Stimulated activated CD4-positive, alpha-beta T cell treated with anti-CD3 and anti-CD28 coated beads, Interleukin-2, amount 100 ng/mL, for 4 hours (primary cell): ENCODE data around the gene RGL2.

Experiments used
- DNase-seq: peaks from one replicate; pipeline ENCODE4 v3.0.0-alpha.2; 2020; ENCODE audit warnings: low read depth

The RGL2 gene

DNA sequence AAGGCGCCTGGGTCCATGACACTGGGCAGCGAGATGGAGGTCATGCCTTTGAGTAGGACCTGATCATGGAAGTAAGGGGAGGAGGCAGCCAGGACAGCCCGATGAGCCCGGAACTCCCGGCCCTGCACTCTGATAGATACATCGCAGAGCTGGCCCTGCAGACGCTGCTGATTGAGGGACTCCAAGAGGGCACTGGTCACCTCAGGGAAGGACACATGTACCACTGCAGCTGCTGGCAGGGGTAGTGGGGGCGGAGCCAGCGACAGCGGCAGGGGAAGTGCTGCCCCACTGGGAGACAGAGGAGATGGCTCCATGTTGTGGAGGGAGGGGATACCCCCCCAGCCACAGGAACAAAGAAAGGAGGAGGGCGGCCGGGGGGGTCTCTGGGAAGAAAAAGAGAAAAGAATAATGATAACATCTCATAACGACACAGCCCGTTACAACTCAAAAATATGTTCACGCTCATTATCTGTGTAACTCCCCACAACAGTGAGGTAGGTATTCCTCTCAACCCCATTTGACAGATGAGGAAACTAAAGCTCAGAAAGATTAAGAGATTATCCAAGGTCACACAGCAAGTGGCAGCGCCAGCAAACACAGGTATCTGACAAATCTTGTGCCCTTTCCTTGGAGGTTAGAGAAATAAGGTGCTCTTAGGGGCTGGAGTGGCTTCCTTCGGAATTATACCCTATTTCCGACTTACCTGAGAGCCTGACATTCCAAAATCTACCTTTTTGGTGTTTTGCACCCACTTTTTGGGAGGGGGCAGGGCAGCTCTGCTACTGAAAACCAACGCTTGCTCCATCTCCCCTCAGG, 18.1 kb upstream of the RGL2 start:
- DNase-seq = no peak

DNA sequence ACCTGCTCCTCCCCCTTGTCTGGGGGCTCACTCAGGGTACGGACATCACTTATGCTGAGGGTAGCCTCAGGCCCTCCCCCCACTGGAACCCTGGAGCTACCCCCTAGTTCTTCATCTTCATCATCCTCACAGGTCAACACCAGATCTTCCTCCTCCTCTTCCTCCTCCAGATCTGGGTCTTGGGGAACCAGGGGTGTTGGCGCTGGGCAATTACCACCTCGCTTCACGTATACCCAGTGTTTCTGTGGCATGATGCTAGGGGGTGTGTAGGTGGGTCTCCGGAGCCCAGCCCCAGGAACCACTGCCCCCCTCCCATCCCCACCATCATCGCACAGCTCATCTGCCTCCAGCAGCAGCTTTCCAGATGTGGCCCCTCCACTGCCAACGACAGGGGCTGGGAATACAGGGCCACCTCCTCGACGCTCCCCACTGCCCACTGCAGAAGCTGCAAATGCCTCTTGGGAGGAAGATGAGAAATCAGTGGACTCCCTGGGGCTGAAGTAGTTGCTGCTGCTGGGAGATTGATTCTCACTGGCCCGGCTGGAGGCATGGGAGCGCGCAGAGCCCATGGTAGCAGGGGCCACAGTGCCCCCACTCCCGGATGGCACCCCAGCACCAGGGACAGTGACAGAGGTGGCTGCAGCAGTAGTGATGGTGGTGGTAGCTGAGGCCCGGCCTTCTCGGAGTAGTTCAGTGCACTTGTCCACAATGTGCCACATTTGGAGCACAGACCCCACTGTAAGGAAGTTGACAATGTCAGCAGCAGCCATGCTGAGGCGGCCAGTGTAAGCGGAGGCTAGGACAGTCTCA, 17.3 kb upstream of the RGL2 start:
- DNase-seq = no peak

DNA sequence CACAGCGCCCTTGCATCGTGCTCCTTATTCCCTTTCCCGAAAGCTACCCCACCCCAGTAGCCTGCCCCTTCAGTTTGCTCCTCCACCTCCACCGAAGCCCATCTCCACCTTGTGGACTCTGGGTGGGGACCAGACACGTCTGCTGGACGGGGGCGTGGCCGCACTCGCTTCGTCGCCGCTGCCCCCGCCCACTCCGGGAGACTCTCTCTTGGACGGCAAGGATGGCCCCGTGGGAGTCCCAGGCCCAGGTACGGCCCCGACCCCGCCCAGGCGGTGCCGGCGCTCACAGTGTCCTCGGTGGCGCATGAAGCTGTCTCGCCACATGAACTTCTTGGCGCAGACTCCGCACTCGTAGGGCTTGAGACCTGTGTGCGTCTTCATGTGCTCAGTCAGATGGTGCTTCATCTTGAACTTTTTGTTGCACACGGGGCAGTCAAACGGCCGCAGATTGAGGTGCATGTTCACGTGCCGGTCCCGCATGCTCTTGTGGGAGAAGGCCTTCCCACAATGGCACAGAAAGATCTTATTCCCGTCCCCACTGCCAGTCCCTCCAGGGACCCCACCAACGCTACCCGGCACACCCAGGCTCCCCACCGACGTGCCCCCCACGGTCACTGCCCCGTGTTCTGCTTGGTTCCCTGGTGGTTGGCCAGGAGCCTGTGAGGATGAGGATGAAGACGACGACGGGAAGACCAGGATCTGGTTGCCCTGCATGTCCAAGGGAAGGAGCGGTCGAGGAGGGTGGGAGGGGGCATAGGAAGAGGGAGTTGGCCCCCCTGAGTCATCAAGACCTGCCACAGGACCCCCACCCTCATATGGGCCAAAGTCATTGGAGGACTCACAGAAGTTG, 16.4 kb upstream of the RGL2 start:
- no peak for DNase-seq

DNA sequence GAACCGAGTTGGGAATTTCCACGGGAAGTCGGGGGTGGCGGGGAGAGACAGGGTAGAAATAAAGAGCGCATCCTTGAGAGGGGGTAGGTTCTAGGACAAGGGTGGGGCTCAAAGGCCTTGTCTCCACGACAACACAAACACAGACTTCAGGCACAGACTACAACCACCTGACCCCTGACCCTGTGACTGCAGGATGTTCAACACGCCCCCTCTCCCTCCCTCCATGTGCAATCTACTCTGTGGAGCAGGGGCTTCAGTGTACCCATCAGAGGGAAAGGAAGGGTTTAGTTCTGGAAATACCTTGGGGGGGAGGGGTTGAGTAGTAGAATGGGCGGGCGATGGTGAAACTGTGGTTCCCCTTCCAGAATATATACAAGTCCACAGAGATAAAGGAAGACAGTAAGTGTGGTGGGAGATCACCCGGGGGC, 15.8 kb upstream of the RGL2 start:
- DNase-seq = peak; percentile 67

DNA sequence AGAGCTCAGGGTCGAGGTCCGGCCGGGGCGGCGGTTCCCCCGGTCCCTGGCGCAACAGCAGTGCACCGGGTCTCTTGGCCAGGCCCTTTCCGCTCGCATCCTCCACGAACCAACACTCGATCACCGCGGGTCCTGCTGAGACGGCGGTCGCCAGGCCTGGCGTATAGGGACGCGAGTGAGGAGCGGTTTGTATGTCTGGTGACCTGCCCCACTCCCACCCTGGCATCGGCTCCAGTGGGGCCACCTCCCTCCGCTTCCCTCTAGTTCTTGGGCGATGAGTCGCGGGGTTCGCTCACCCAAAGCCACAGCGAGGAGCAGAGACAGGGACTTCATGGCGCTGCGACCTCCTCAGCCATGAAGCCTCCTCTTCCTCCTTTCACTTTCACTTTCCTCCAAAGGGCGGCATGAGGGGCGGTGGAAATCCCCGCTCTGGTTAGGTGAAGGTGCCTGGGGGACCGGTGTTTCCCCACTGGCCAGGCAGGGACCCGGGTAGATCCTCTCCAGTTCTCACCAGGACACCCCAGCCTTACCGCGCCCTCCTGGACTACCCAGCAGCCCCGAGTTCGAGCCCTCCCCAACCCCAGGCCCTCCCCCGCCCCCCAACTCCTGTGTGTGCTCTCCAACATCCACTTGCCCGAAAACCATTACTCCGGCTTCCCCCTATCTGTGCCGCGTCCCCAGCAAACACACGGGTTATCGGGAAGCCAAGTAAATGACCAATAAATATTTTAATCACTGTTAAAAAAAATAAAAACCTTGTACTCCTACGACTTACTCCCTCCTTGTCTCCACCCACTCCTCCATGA, 15.2 kb upstream of the RGL2 start, which contains the start of gene TAPBP:
Gene TAPBP, minus strand, starts transcription at position 370 of the 806 bp plus-strand sequence. Its CDS starts 37 bp downstream, at position 333.
- DNase-seq = peak; percentile 82

DNA sequence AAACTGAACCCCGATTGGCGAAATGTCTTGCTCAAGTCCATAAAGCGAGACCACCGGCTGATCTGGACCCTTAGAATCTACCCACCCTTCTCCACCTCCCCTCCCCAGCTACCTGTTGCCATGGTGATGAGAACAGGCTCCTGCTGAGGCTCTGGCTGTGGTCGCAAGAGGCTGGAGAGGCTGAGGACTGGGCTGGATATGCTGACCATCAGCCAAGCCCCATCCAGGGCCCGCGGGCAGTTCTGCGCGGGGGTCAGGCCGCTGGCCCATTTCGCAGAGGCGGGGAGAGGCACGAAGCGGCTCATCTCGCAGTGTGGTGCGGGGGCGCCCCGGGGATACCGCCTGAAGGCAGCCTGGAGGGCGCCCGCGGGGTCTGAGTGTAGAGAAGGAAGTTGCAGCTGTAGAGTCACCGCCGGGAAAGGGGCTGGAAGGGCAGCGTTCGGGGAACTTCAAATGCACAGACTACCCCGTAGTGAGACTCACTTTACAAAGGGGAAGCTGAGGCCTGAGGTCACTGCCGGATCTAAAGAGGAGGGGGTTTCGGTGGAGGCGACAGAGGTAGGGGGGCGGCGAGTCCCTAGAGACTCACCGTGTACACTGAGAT, 14.5 kb upstream of the RGL2 start:
- DNase-seq = peak; percentile 42

DNA sequence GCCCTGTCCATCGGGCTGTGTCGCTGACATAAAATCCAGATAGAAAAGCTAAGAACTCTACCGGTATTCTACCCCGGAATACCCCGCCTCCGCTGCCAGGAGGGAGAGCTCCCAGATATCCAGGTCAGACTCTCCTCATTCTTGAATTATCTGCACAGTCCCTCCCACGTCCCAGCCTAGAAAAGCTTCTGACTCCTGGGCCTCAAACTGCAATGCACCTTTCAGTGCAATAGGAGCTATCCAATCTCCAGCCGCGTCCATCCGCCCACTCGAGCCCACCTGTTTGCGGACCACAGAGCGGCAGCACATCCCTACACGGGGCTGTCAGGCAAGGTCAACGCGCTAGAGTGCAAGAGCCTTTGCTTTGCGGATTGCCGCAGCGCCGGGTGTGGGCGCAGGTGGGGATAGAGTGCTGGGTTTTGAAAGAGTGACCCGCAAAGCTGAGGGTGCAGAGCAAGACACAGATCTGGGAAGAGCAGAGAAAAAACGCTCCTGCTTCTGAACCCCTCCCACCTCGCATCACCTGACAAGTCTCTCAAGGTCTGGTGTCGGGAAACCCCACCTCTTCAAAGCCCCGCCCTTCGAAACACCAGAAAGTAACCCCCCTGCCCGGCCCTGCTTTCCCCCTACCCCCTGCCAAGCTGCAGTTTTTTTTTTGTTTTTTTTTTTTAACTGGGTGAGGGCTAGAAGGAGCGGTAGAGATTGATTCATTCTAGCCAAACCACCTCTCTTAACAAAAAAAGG, 13.8 kb upstream of the RGL2 start:
- DNase-seq = peak; percentile 84

DNA sequence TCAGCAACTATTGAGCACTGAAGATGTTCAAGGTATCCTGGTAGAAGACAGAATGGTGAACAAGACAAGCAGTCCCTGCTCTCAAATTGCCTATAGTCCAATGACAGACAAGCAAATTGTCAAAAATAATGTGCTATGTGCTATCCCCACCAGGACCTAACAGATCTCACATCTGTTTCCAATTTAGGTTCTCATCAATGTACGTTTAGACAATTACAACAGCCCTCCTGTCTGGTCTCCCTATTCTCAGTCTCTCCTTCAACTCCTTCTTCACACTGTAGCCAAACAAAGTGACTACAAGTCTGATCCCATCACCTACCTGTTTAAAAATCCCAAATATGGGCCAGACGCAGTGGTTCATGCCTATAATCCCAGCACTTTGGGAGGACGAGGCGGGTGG, 7.6 kb upstream of the RGL2 start:
- DNase-seq = no peak

DNA sequence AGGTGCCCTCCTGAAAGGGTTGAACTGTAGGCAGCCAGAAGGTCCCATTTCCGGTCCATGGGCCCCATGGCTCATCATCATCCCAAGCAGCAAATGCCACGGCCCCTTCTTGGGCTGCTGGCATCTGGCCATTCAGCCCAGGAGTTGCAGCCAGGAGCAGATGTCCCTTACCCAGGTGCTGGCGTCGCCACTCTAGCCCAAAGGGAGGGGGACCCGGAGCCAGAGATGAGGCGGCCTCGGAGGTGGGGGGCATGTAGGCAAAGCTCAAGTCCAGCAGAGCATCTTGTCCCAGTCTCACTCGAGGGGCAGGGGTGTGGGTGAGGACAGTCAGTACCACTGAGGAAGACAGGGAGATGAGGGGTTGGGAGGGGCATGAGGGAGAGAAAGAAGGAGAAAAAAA, 6.3 kb upstream of the RGL2 start:
- no peak for DNase-seq

DNA sequence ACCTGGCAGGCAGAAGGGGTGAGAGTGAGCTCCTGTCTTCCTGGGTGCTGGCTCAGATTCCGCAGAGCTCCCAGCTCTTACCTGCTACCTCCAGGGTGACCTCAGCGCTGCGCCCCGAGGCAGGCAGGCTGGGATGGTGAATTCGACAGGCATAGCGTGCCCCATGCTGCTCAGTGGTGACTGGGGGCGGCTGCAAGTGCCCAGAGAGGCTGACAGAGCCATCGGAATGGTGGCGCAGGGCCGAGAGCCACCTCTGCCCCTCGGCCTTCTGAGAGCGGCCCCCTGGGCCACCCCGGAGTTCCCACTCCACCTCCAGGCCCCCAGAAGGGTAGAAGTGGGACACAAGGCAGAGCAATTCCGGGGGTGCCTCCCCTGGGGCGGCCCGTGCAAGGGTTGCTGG, 5.5 kb upstream of the RGL2 start:
- no peak for DNase-seq

DNA sequence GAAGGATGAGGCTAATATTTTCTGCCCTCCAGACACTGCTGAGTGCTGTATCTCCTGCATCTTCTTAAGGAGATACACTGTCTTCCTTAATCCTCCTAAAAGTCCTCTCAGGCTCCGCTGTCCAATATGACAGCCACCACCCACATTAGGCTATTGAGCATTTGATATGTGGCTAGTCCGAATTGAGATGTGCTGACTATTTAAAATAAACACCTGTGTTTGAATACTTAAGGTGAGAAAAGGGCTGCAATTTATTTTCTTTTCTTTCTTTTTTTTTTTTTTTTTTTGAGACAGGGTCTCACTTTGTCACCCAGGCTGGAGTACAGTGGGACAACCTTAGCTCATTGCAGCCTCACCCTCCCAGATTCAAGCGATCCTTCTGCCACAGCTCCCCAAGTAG, 3.1 kb upstream of the RGL2 start:
- DNase-seq = no peak

DNA sequence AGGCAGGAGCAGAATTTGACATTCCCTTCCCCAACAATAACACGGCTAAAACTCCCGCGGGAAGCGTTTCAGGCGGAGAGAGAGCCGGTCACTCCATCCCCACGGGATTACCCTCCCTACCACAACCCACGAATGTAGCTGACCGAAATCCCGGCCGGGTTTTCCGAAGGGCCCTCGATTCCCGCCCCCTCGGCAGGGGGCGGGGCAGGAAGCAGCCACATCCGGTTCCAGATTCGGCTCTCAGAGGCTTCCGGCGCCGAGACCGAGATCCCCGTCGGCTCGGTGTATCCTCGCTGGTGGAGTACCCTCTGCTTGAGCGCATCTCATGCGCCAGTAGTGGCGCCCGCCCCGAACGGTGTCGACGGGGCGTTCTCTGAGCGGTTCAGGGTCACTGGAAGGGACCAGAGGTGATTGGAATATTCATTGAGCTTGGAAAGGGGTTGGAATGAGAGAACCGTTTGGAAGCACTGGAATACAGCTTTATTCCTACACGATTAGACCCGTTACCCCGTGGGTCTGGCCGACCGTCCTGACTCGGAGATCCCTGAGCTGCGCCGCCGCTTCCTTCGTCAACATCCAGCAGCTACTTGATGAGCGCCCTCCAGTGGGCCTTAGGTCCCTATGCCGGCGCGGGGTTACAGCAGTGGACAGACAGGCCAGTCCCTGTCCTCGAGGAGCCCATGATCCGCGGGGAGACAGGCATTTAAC, 649 bp upstream of the RGL2 start:
- peak; percentile 86 for DNase-seq

DNA sequence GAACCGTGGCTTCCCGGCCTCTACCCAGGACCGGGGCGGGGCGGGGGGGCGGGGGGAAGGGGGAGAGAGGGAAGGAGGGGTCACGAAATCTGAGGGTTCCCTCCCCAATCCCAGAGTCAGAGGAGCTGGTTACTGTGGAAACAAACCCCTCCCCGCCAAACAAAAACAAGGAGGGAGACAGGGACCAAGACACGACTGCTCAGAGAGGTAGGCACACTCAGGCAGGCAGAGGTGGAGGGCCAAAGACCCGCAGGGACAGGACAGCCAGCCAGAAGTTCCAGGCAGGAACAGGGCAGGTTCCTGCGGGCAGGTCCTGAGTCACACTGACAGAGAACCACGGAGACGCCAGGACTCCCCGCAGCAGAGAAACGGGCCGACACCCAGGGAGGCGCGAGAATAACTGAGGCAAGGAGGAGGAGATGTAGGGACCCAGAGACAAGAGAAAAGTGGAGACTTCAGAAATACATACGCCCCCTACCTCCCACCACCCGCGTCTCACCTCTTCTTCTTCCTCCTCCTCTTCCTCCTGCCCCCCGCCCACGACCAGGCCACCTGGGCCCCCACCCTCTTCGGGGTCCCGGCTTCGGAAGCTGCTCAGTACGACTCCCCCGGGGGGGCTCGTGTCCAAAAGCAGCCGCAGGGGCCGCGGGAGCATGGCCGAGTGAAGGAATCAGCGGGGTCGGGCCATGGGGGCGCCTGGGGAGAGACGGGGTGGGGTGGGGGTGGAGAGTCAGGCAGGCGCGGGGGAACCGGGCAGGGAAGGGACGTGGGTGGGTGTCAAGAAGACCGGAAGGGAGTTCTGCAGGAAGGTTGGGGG, 578 bp downstream of the RGL2 start:
- no peak for DNase-seq

DNA sequence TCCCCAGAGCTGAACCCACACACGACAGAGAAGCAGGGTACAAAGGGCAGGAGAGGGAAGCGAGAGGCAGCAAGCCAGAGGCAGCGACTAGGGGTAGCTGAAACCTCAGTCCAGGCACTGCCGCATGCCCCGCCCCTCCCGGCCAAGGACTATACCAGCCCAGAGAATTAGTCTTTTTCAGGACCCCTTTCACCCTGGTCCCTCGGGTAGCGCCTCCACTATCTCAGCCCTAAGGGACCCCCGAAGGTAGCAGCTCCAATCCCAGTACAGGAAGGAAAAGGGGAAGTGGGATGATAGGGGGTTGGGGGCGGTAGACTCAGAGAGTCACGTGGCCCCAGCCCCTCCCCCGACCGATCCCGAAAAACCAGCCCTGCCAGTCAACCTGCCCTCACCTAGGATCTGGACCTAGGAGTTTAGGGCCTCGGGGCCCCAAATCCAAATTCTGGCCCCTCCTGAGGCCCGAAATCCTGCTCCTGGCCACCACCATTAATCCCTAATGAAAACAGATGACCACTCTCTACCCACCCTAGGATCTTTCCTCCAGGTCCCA, 1.3 kb downstream of the RGL2 start:
- no peak for DNase-seq

DNA sequence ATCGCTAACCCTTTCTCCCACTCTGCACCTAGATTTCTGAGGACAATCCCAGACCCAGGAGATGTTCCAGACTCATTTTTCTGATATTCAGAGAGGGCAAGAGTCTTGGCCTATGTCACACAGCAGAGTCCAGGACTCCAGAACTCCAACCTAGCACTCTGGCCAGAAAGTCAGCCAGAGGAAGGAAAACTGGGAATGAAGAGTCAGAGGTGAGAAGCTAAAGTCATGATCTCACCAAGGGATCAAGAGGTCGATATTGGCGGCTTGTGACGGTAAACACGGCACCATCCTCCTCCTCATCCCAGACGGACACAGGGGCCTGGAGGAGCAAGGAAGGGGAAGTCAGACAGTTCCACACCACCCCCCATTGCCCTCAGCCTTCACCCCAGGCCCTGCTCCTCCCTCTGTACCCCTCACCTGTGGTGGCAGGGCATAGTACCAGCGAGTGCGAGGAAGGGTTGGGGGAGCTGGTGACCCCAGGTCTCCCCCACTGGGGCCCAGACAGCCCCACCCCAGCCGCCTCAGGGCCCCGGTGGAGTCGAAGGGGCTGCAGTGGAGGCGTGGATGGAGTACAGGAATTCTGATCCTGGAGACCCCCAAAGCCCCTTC, 1.8 kb downstream of the RGL2 start:
- no peak for DNase-seq

DNA sequence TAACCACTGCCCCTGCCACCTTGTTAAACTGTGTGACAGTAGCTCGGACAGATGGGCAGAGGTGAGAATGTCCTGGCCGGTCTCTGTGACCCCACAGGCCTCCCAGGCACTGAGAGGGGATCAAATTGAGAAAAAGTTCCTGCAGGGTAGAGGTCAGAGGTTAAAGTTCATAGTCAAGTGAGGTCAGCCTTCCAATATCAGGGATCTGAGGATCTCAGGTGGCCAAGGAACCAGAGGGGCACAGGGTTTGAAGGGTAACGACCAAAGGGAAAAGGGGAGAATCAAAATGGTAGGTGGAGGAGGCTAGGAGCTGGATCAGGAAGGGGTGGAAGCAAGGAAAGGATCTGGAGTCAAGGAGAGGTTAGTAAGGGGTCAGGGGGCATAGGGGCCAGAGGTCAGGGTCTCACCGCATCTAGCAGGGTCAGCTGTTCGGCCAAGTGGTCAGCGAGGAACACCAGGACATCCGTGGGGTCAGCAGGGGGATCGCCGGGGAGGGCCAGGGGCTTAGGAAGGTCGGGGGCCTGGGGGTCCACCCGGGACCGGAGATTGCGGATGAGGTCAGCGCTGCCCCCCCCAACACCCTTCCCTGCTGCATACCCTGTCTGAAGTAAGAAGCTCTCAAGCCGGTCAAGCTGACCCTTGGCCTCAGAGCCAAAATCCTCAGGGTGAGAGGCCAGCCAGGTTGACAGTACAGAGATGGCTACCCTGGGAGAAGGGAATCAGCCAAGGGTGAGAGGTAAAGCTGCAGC, 2.9 kb downstream of the RGL2 start:
- no peak for DNase-seq

DNA sequence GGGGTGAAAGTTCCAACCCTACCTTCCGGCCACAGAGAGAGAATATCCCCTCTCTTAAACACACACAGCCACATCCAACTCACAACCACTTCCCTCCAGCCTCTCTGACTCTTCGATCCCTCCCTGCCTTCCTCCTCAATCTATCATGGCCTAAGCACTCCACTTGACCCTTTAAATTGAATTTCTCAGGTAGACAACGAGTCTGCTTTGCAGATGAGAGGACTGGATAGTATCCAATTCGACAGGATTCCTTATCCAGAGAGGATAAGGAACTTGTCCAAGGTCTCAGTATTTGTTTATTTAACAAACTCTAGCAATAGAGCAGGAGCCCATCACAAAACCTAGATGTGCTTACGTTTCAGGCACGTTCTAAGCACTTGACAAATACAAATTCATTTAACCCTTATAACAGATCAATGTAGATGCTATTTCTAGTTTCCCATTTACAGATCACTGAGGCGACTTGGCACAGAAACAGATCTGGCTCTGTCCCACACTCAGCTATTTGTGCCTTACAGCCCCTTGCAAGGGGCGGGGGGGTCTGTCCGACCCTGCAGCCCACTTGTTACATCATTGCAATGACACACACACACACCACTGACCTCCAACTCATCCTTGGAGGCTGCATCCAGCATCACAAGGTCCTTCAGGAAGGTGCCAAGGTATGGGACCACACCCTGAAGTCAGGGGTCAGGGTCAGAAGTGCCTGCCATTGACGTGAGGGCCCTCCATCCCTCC, 4.5 kb downstream of the RGL2 start:
- DNase-seq = no peak
